IPS-15b (cell line): ENCODE measurements around the gene TAF8.

Experiments
- H3K27me3 ChIP-seq: one replicate; pipeline ENCODE4 v1.6.1; 2013; ENCODE audit warnings: low read length; ENCODE audit not compliant: control insufficient read depth, insufficient read depth
- H3K36me3 ChIP-seq: one replicate; pipeline ENCODE4 v1.6.1; 2013; ENCODE audit warnings: low read length; ENCODE audit not compliant: control insufficient read depth, insufficient read depth
- H3K4me1 ChIP-seq: one replicate; pipeline ENCODE4 v1.6.1; 2013; ENCODE audit warnings: mild to moderate bottlenecking, low read length; ENCODE audit not compliant: control insufficient read depth, insufficient read depth
- H3K4me3 ChIP-seq: one replicate; pipeline ENCODE4 v1.5.1; 2013; ENCODE audit warnings: low read depth, low read length
- H3K9ac ChIP-seq: one replicate; pipeline ENCODE4 v1.6.1; 2013; ENCODE audit warnings: low read depth, mild to moderate bottlenecking, low read length
- H3K9me3 ChIP-seq: one replicate; pipeline ENCODE4 v1.6.1; 2013; ENCODE audit warnings: mild to moderate bottlenecking, low read length; ENCODE audit not compliant: control insufficient read depth, insufficient read depth

Gene TAF8

GRCh38 chr6:42017021-42017643, 33.2 kb upstream of the TAF8 start:
- Histone ChIP-seq H3K27me3 (no peaks in the 10 kb centered on the region), H3K4me1 (no peaks in the 10 kb centered on the region), H3K4me3 (no peak overlapping the region), H3K9me3 (no peaks in the 10 kb centered on the region), H3K9ac (no peak overlapping the region), H3K36me3 (no peaks in the 10 kb centered on the region)

DNA sequence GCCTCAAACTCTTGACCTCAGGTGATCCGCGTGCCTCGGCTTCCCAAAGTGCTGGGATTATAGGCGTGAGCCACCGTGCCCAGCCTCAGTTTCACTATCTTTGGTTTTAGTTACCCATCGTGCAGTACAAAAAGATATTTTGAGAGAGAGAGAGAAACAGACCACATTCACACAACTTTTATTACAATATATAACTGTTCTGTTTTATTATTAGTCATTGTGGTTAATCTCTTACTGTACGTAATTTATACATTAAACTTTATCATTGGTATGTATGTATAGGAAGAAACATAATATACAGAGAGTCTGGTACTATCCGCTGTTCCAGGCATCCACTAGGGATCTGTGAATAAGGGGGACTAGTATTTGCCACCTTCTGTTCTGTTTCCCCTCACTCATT, 29.4 kb upstream of the TAF8 start:
- H3K9ac ChIP-seq: no peak overlapping the region
- peaks cover 2% of the 10 kb centered on the region for H3K4me1 ChIP-seq
- H3K4me3 ChIP-seq: no peak overlapping the region
- no peaks in the 10 kb centered on the region for H3K36me3 ChIP-seq
- H3K9me3 ChIP-seq: no peaks in the 10 kb centered on the region
- no peaks in the 10 kb centered on the region for H3K27me3 ChIP-seq

DNA sequence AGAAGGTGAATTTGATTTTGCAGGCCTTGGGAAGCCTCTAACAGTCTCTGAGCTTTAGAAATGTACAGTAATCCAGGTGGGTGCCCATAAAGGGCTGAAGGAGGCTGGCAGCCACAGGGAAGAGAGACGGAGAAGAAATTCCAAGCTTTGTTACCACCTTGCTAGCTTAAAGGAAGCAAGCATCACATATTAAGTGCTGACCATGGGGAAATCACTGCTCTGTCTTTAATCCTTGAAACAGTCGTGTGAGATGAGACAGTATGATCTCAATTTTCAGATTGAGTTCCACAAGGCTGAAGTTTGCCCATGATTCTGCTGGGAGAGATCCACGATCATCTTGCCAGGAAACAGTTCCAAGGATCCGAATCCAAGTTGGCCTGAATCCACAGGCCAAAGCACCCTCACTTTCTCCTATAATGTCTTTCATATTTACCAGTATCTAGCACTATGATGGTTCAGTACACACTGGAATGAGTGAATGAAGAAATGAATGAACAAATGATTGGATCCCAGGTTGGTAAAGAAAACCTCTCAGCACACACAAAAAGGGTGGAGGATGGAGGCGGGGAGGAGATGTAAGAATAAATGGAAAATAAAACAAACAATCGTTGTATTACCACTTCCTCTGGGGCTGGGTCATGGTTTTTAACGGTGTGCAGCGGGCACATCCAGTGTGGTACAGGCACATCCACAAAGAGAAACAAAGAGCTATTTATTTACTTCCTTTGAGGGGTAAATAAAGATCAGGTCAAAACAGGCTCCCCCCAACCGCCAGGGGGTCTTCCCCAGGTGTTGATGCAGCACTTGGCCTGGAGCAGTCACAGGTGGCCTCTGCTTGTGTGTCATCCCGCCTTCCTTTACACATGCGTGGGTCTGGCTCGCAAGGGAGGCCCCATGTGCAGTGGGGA, 28.2 kb upstream of the TAF8 start:
- Histone ChIP-seq H3K9ac (no peak overlapping the region), H3K36me3 (no peaks in the 10 kb centered on the region), H3K9me3 (no peaks in the 10 kb centered on the region), H3K27me3 (no peaks in the 10 kb centered on the region), H3K4me3 (no peak overlapping the region), H3K4me1 (peaks cover 2% of the 10 kb centered on the region)

DNA sequence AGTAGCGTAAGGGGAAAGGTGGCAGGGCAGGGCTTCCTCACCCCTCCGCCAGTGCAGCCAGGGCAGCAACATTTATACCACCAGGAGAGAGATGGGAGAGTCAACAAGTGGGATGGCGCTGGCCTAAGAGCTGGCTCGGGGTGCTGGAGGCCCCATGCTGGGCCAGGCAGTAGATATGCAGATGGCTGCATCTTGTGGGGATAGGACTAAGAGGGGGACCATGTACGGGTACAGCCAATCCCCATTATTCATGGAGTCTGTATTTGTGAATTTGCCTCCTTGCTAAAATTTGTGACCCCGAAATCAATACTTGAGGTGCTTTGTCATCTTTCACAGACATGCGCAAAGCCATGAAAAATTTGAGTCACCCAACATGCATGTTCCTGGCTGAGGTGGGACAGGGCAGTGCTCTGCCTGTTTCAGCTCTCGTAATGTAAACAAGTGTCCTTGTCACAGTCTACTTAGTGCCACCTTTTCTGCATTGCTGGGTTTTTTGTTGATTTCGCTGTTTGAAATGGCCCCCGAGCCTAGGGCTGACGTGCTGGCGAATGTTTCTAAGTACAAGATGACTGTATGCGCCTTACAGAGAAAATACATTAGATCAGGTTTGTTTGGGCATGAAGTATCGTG, 27.5 kb upstream of the TAF8 start:
- H3K9ac ChIP-seq: no peak overlapping the region
- H3K36me3 ChIP-seq: no peaks in the 10 kb centered on the region
- peaks cover 2% of the 10 kb centered on the region for H3K4me1 ChIP-seq
- H3K9me3 ChIP-seq: no peaks in the 10 kb centered on the region
- H3K27me3 ChIP-seq: no peaks in the 10 kb centered on the region
- H3K4me3 ChIP-seq: no peak overlapping the region

DNA sequence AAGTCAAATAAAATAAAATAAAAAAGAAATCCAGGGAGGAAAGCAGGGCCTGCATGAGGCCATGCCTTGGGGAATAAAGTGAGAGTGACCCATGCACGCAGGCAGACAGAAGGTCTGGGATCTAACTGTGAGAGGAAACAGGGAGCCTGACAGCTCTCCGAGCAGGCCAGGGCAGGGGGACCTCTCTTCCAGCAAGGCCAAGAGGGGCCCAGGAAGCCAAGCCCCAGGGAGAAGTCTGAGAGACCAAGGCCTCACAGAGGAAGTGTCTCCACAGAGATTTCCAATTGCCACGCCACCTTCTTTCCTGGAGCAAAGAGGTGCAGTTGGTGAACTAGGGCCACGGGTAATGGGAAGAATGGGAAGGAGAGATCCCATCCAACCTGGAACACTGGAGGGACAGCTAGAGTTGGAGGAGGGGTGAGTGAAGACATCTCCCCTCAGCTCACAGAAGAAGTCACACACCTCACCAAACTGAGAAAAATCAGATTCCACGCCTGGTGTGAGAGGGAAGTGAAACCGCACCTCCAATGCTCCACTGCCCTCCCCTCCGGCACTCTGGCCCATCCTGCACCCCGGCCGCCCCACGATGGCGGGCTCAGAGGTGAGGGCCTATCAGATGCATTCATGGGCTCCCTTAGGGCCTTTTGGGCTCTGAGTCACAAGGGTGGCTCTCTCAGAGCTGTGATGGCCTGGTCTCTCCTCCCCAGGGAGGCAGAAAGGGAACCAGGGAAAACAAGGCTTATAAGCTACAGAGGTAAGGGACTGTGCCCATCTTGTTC, 25.1 kb upstream of the TAF8 start:
- Histone ChIP-seq H3K27me3 (no peaks in the 10 kb centered on the region), H3K4me1 (peaks cover 2% of the 10 kb centered on the region), H3K9ac (no peak overlapping the region), H3K36me3 (no peaks in the 10 kb centered on the region), H3K4me3 (no peak overlapping the region), H3K9me3 (no peaks in the 10 kb centered on the region)

DNA sequence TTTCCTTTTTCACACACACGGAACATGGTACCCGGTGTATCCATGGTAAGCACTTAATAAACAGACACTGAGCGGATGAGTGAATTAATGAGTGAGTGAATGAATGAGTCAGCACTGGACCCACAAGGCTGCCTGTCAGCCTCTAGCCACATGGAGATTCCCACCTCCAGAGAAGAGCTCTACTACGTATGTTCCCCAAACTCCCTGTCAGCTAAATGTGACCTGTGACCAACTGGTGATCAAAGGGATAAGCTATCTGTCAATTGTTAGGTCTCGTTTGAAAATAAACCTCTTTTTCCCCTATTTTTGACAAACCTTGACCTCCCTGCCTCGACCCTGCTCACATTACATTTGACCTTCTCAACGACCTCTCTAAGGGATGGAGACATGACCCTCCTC, 24.5 kb upstream of the TAF8 start:
- Histone ChIP-seq H3K4me1 (peaks cover 3% of the 10 kb centered on the region), H3K4me3 (no peak overlapping the region), H3K9ac (no peak overlapping the region)

GRCh38 chr6:42026540-42026939, 23.8 kb upstream of the TAF8 start:
- Histone ChIP-seq H3K36me3 (no peaks in the 10 kb centered on the region), H3K27me3 (no peaks in the 10 kb centered on the region), H3K9ac (no peak overlapping the region), H3K4me3 (no peak overlapping the region), H3K9me3 (no peaks in the 10 kb centered on the region), H3K4me1 (peaks cover 7% of the 10 kb centered on the region)

More for the DNA sequence above, 24.5 kb upstream of the TAF8 start:
- no peaks in the 10 kb centered on the region for H3K36me3 ChIP-seq
- H3K27me3 ChIP-seq: no peaks in the 10 kb centered on the region
- H3K9me3 ChIP-seq: no peaks in the 10 kb centered on the region

DNA sequence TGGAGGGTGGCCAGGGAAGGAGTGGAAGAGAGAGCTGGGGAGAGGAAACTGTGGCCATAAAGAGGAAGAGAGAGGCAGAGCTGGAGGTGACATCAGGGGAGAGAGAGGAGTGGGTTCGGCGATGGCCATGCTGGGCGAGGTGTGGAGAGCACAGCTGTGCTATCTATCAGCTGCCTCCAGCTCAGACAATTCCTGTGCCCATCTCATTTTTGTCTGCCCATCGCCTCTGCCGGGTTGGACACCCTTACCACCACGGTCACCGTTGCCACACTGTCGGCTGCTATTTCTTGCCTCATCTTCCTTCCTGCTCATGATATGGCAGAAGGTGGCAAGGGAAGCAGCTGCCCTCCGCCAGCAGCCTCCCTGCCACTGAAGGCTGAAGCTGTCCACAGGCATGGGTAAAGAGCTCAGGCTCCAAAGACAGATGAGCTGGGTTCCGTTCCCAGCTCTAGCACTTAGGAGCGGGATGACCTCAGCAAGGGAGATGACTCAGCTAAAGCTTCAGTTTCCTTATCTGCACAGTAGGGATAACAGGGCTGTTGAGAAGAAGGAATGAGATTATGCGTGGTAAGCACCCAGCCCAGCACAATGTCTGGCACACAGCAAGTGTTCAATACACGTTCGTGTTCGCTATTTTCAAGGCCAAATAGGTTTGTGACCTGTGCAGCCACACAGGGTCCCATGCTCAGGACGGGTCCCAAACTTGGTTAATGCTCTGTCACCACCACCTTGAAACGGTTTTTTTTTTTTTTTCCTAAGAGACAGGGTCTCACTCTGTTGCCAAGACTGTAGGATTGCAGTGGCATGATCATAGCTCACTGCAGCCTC, 21.9 kb upstream of the TAF8 start:
- Histone ChIP-seq H3K27me3 (no peaks in the 10 kb centered on the region), H3K36me3 (no peaks in the 10 kb centered on the region), H3K9ac (no peak overlapping the region), H3K9me3 (no peaks in the 10 kb centered on the region), H3K4me1 (peaks cover 5% of the 10 kb centered on the region), H3K4me3 (no peak overlapping the region)

DNA sequence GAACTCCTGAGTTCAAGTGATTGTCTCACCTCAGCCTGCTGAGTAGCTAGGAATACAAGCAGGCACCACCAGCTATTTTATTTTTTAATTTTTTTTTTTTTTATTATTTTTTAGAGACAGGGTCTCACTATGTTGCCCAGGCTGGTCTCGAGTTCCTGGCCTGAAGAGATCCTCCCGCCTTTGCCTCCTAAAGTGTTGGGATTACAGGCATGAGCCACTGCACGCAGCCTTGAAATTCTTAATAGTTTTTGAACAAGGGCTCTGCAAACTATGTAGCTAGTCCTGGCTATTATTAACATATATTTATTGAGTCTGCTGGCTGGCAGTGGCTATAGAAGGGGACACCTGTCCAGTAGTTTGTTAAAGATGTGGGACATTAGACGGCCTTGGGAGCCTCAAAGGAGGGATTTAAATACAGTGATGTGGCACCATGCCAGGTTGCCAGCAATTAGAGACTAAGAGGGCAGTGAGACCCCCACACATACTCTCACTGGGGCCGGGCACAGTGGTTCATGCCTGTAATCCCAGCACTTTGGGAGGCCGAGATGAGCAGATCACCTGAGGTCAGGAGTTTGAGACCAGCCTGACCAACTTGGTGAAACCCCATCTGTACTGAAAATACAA, 21.1 kb upstream of the TAF8 start:
- Histone ChIP-seq H3K4me3 (no peak overlapping the region), H3K27me3 (no peaks in the 10 kb centered on the region), H3K9me3 (no peaks in the 10 kb centered on the region), H3K9ac (no peak overlapping the region), H3K4me1 (peaks cover 5% of the 10 kb centered on the region), H3K36me3 (no peaks in the 10 kb centered on the region)

DNA sequence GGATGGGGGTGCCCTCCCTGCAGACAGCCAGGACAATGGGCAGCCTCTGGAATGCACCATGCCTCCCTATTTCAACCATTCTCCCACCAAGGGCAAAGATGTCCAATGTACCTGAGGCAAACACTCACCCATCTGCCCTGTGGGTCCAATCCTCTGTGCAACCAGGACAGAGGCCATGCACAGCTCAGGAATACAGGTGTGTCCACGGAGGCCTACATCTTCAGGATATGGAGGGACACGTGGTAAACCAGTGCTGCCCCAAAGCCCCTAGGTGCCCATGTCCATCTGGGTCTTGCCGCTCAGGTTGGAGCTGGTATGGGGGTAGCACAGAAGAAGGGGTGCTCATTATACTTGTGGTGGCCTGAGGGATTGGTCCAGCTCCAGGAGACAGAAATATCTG, 20.4 kb upstream of the TAF8 start:
- Histone ChIP-seq H3K9me3 (no peaks in the 10 kb centered on the region), H3K4me3 (no peak overlapping the region), H3K27me3 (no peaks in the 10 kb centered on the region), H3K9ac (peak overlapping the region; percentile 47), H3K36me3 (no peaks in the 10 kb centered on the region), H3K4me1 (peaks cover 5% of the 10 kb centered on the region)
